Fibroblast of lung (primary cell): ENCODE measurements around the gene CCDC157. TPM values are rescaled to one million over a fixed set of nuclear protein-coding genes. Genes with fewer than 3 reads are reported as not detected.

Source experiments
- DNase-seq, 2 donors: peaks; one replicate each; pipeline versions ENCODE4 v3.0.0 to v3.0.0-alpha.2; 2010; ENCODE audit warnings: low read depth in 2 of 2
- H2AFZ ChIP-seq: 2 replicates; pipeline ENCODE4 v1.5.1; 2012; ENCODE audit warnings: low read length, control low read depth, inconsistent platforms
- H3K27ac ChIP-seq: 2 replicates; pipeline ENCODE4 v1.5.1; 2011; ENCODE audit warnings: low read length, control low read depth; ENCODE audit not compliant: insufficient read depth
- H3K27me3 ChIP-seq: 2 replicates; pipeline ENCODE4 v1.5.1; 2011; ENCODE audit warnings: mild to moderate bottlenecking, low read length; ENCODE audit not compliant: control insufficient read depth, insufficient read depth
- H3K36me3 ChIP-seq: 2 replicates; pipeline ENCODE4 v1.5.1; 2011; ENCODE audit warnings: low read length; ENCODE audit not compliant: control insufficient read depth, insufficient read depth
- H3K4me1 ChIP-seq: 2 replicates; pipeline ENCODE4 v1.5.1; 2011; ENCODE audit warnings: low read length; ENCODE audit not compliant: control insufficient read depth, insufficient read depth; ENCODE audit errors: extremely low read depth
- H3K4me2 ChIP-seq: 2 replicates; pipeline ENCODE4 v1.5.1; 2011; ENCODE audit warnings: low read length, control low read depth; ENCODE audit not compliant: insufficient read depth; ENCODE audit errors: extremely low read depth
- H3K4me3 ChIP-seq, 4 experiments: fragments of 200-600 bp in 1 of 4; sonication (generic) in 1 of 4; replicated peaks in 1 of 4; 2 replicates each; pipeline ENCODE4 v1.5.1; 2011 to 2016; ENCODE audit warnings: low read length in 4 of 4, low read depth in 3 of 4, mild to moderate bottlenecking in 3 of 4, control low read depth in 2 of 4, inconsistent platforms in 1 of 4, mixed read lengths in 1 of 4; ENCODE audit not compliant: insufficient read depth in 1 of 4; ENCODE audit errors: control extremely low read depth in 1 of 4
- H3K79me2 ChIP-seq: 2 replicates; pipeline ENCODE4 v1.5.1; 2012; ENCODE audit warnings: mild to moderate bottlenecking, low read length, inconsistent platforms; ENCODE audit not compliant: control insufficient read depth, insufficient read depth
- H3K9ac ChIP-seq: 2 replicates; pipeline ENCODE4 v1.5.1; 2011; ENCODE audit warnings: mild to moderate bottlenecking, low read length, control low read depth; ENCODE audit not compliant: insufficient read depth
- H3K9me3 ChIP-seq: 2 replicates; pipeline ENCODE4 v1.5.1; 2012; ENCODE audit warnings: low read depth, low read length; ENCODE audit not compliant: control insufficient read depth, insufficient read depth
- H4K20me1 ChIP-seq: 2 replicates; pipeline ENCODE4 v1.5.1; 2011; ENCODE audit warnings: low read length; ENCODE audit not compliant: control insufficient read depth, insufficient read depth; ENCODE audit errors: extremely low read depth
- CTCF ChIP-seq, 2 donors: IDR thresholded peaks in 1 of 2; conservative IDR thresholded peaks in 1 of 2; 1 replicate in 1 of 2; 2 replicates in 1 of 2; pipeline ENCODE4 v1.5.1; 2011 to 2012; ENCODE audit warnings: low read length in 2 of 2, control low read depth in 1 of 2, inconsistent platforms in 1 of 2, low read depth in 1 of 2, mild to moderate bottlenecking in 1 of 2
- EZH2 ChIP-seq: IDR thresholded peaks from 2 replicates; pipeline ENCODE4 v1.5.1; 2012; ENCODE audit warnings: low read length, control low read depth, mild to moderate bottlenecking; ENCODE audit errors: missing control alignments
- polyA plus RNA-seq, 2 donors: library from polyadenylated mRNA; depleted of rRNA in 1 of 2; stranded (reverse) in 1 of 2; unstranded in 1 of 2; fragments of >200 nt; gene quantifications; 2 replicates each; pipeline ENCODE4 v1.2.1, GENCODE V29; 2011 to 2012; ENCODE audit warnings: missing spikeins in 1 of 2
- total RNA-seq: library from RNA; depleted of rRNA; stranded (reverse); fragments of >200 nt; gene quantifications from 2 replicates; pipeline ENCODE4 v1.2.1, GENCODE V29; 2014

The CCDC157 gene
- total and polyA plus RNA-seq, 2 donors (not counting 1 experiment from before 2014, with no cell fraction given), result 0.77 to 1.5 TPM

GRCh38 chr22:30327864-30328345, 28.9 kb upstream of the CCDC157 start:
- Histone ChIP-seq H3K27me3 (no peaks in the 10 kb centered on the region), H4K20me1 (peaks cover 2% of the 10 kb centered on the region), H3K79me2 (peaks cover 10% of the 10 kb centered on the region), H3K36me3 (peaks cover 1% of the 10 kb centered on the region), H3K27ac (no peak overlapping the region), H3K4me2 (no peak overlapping the region), H3K9me3 (no peaks in the 10 kb centered on the region), H2AFZ (no peak overlapping the region), H3K4me3 (no peak overlapping the region), H3K9ac (no peak overlapping the region), H3K4me1 (peaks cover 12% of the 10 kb centered on the region)
- DNase-seq, result no peak
- TF ChIP-seq EZH2, result no peak
- no peak for TF ChIP-seq CTCF (conservative IDR thresholded peaks at IDR 0.05 in 1 of 2, IDR thresholded peaks at IDR 0.05 in 1 of 2; ENCODE audit: low read depth in 1 of 2, low read length in 2 of 2)

- no peaks in the 10 kb centered on the region for H4K20me1 ChIP-seq
- TF ChIP-seq EZH2 (no peak), CTCF (conservative IDR thresholded peaks at IDR 0.05 in 1 of 2, IDR thresholded peaks at IDR 0.05 in 1 of 2; ENCODE audit: low read depth in 1 of 2, low read length in 2 of 2) (no peak)
- H3K4me2 ChIP-seq, result no peak overlapping the region
- H3K36me3 ChIP-seq, result peaks cover 1% of the 10 kb centered on the region
- H3K27ac ChIP-seq, result no peak overlapping the region
- H3K27me3 ChIP-seq, result no peaks in the 10 kb centered on the region
- no peak overlapping the region for H3K4me3 ChIP-seq
- H3K9ac ChIP-seq, result no peak overlapping the region
- peaks cover 12% of the 10 kb centered on the region for H3K4me1 ChIP-seq
- H2AFZ ChIP-seq, result no peak overlapping the region
- H3K9me3 ChIP-seq, result no peaks in the 10 kb centered on the region
- peaks cover 6% of the 10 kb centered on the region for H3K79me2 ChIP-seq
- peak in 1 of 2 donors; percentile 39 for DNase-seq
These were observed 28.2 kb upstream of the CCDC157 start for GRCh38 chr22:30328466-30329049.

- no peak for DNase-seq
- Histone ChIP-seq H3K9ac (no peak overlapping the region), H3K27ac (no peak overlapping the region), H3K4me2 (no peak overlapping the region), H3K4me3 (no peak overlapping the region), H3K36me3 (peaks cover 32% of the 10 kb centered on the region), H4K20me1 (no peaks in the 10 kb centered on the region), H3K4me1 (no peaks in the 10 kb centered on the region), H3K27me3 (no peaks in the 10 kb centered on the region), H2AFZ (no peak overlapping the region), H3K79me2 (no peaks in the 10 kb centered on the region), H3K9me3 (no peaks in the 10 kb centered on the region)
- TF ChIP-seq EZH2, result no peak
- no peak for TF ChIP-seq CTCF (conservative IDR thresholded peaks at IDR 0.05 in 1 of 2, IDR thresholded peaks at IDR 0.05 in 1 of 2; ENCODE audit: low read depth in 1 of 2, low read length in 2 of 2)
These were observed 24.3 kb upstream of the CCDC157 start for GRCh38 chr22:30332551-30332950.
